DND-41 (cell line): ENCODE measurements around the gene ELOA.

Experiments used
- ATAC-seq: fragments of 200-7000 bp; cut with Tn5 transposase; 3 replicates; pipeline ENCODE4 v1.9.1; 2021; ENCODE audit warnings: low read depth; ENCODE audit not compliant: insufficient read depth
- DNase-seq: peaks from one replicate; pipeline ENCODE4 v3.0.0-alpha.2; 2020
- H2AFZ ChIP-seq: 2 replicates; pipeline ENCODE4 v1.6.0; 2012; ENCODE audit warnings: low read depth, low read length
- H3K27ac ChIP-seq: 2 replicates; pipeline ENCODE4 v1.5.1; 2012; ENCODE audit warnings: low read length, inconsistent platforms
- H3K27me3 ChIP-seq: fragments of 200-600 bp; sonication (generic); 2 replicates; pipeline ENCODE4 v1.6.0; 2012; ENCODE audit warnings: low read length, mild to moderate bottlenecking, inconsistent platforms; ENCODE audit not compliant: insufficient read depth, poor library complexity
- H3K36me3 ChIP-seq: 2 replicates; pipeline ENCODE4 v1.5.1; 2012; ENCODE audit warnings: low read length, inconsistent platforms; ENCODE audit not compliant: insufficient read depth
- H3K4me1 ChIP-seq: 2 replicates; pipeline ENCODE4 v1.5.1; 2012; ENCODE audit warnings: mild to moderate bottlenecking, low read length; ENCODE audit not compliant: insufficient read depth
- H3K4me2 ChIP-seq: 2 replicates; pipeline ENCODE4 v1.6.0; 2012; ENCODE audit warnings: mild to moderate bottlenecking, moderate library complexity, low read length, inconsistent platforms; ENCODE audit not compliant: insufficient read depth
- H3K4me3 ChIP-seq, 2 experiments: fragments of 200-600 bp in 1 of 2; shearing (Covaris generic) in 1 of 2; 2 replicates each; pipeline ENCODE4 v1.5.1; 2012 to 2016; ENCODE audit warnings: inconsistent platforms in 2 of 2, low read length in 2 of 2, mild to moderate bottlenecking in 2 of 2, low read depth in 1 of 2, moderate library complexity in 1 of 2
- H3K79me2 ChIP-seq: 2 replicates; pipeline ENCODE4 v1.6.0; 2012; ENCODE audit warnings: low read length, inconsistent platforms; ENCODE audit not compliant: insufficient read depth
- H3K9ac ChIP-seq: 2 replicates; pipeline ENCODE4 v1.6.0; 2012; ENCODE audit warnings: low read depth, mild to moderate bottlenecking, inconsistent platforms, low read length, moderate library complexity
- H3K9me3 ChIP-seq: 2 replicates; pipeline ENCODE4 v1.5.1; 2012; ENCODE audit warnings: low read length, moderate library complexity, mild to moderate bottlenecking, inconsistent platforms; ENCODE audit not compliant: insufficient read depth, severe bottlenecking
- H4K20me1 ChIP-seq: 2 replicates; pipeline ENCODE4 v1.6.0; 2012; ENCODE audit warnings: low read length; ENCODE audit not compliant: insufficient read depth
- CTCF ChIP-seq: IDR thresholded peaks from 2 replicates; pipeline ENCODE4 v1.5.1; 2012; ENCODE audit warnings: borderline replicate concordance, low read length, moderate library complexity, mild to moderate bottlenecking; ENCODE audit not compliant: poor library complexity, severe bottlenecking; ENCODE audit errors: extremely low read depth
- EZH2 ChIP-seq: IDR thresholded peaks from 3 replicates; pipeline ENCODE4 v1.6.1; 2012; ENCODE audit warnings: borderline replicate concordance, low read depth, mild to moderate bottlenecking, moderate library complexity, low read length, inconsistent platforms; ENCODE audit not compliant: severe bottlenecking

ELOA gene

GRCh38 chr1:23720256-23720995, 22.8 kb upstream of the ELOA start:
- DNase-seq (no peak), ATAC-seq (no peak)
- Histone ChIP-seq H3K27me3 (no peaks in the 10 kb centered on the region), H3K79me2 (no peaks in the 10 kb centered on the region), H3K4me2 (no peak overlapping the region), H3K36me3 (no peaks in the 10 kb centered on the region), H2AFZ (no peak overlapping the region), H3K9ac (no peak overlapping the region), H3K27ac (no peak overlapping the region), H3K4me1 (no peaks in the 10 kb centered on the region), H3K4me3 (no peak overlapping the region), H4K20me1 (no peaks in the 10 kb centered on the region), H3K9me3 (no peaks in the 10 kb centered on the region)
- TF ChIP-seq CTCF (no peak), EZH2 (no peak)

GRCh38 chr1:23722652-23723051, 20.6 kb upstream of the ELOA start:
- ATAC-seq = no peak
- H4K20me1 ChIP-seq = no peaks in the 10 kb centered on the region
- TF ChIP-seq CTCF (no peak), EZH2 (no peak)
- H3K4me1 ChIP-seq = no peaks in the 10 kb centered on the region
- H3K9me3 ChIP-seq = no peaks in the 10 kb centered on the region
- H3K27ac ChIP-seq = no peak overlapping the region
- H3K27me3 ChIP-seq = no peaks in the 10 kb centered on the region
- no peaks in the 10 kb centered on the region for H3K79me2 ChIP-seq
- DNase-seq = no peak
- H3K4me2 ChIP-seq = no peak overlapping the region
- H2AFZ ChIP-seq = no peak overlapping the region
- H3K9ac ChIP-seq = no peak overlapping the region
- H3K36me3 ChIP-seq = no peaks in the 10 kb centered on the region
- no peak overlapping the region for H3K4me3 ChIP-seq

DNA sequence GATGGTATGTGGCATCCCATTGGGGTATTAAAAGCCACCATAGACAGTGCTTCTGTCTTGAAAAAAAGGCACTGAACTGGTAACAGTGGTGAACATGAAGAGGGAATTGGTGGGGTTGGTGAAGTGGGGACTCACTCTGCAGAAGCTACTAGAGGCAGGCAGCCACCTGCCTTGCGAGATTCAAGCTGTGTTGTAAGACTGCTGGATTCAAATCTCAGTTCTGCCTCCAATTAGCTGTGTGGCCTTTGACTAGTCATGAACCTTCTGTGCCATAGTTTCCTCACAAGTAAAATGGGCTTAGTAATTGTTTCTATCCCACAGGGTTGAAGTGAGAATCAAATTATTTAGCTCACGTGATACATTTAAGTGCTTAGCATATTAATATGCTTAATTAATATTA, 16.6 kb upstream of the ELOA start:
- H3K27ac ChIP-seq = no peak overlapping the region
- H4K20me1 ChIP-seq = peaks cover 5% of the 10 kb centered on the region; the same call in 1 of the 2 replicates
- TF ChIP-seq EZH2 (no peak), CTCF (no peak)
- DNase-seq = no peak
- peaks cover 2% of the 10 kb centered on the region; the same call in 1 of the 2 replicates for H3K79me2 ChIP-seq
- H3K4me1 ChIP-seq = no peaks in the 10 kb centered on the region
- H3K4me2 ChIP-seq = no peak overlapping the region
- H3K36me3 ChIP-seq = no peaks in the 10 kb centered on the region
- ATAC-seq = no peak
- H3K27me3 ChIP-seq = no peaks in the 10 kb centered on the region
- no peak overlapping the region for H3K9ac ChIP-seq
- no peak overlapping the region for H3K4me3 ChIP-seq
- H3K9me3 ChIP-seq = no peaks in the 10 kb centered on the region
- no peak overlapping the region for H2AFZ ChIP-seq
